ENCODE data around the gene NRP2.

DNA sequence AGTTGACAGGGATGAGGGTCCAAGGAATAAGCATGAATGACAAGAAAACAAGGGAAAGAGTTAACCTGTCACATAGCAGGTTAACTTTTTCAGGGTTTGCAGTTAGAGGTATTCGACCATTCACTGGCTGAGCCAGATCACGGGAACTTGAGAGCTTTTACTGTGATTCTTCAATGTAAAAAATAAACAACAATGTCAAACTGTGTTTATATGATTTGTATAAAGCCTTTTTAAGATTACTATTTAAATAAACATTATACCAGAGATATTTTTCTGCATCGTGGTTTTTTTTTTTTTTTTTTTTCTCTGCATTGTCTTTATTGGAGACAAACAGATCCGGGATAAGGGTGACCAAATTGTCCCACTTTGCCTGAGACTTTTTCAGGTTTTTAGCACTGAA, 115.6 kb downstream of the NRP2 start:
- TF ChIP-seq, protein P1, sequence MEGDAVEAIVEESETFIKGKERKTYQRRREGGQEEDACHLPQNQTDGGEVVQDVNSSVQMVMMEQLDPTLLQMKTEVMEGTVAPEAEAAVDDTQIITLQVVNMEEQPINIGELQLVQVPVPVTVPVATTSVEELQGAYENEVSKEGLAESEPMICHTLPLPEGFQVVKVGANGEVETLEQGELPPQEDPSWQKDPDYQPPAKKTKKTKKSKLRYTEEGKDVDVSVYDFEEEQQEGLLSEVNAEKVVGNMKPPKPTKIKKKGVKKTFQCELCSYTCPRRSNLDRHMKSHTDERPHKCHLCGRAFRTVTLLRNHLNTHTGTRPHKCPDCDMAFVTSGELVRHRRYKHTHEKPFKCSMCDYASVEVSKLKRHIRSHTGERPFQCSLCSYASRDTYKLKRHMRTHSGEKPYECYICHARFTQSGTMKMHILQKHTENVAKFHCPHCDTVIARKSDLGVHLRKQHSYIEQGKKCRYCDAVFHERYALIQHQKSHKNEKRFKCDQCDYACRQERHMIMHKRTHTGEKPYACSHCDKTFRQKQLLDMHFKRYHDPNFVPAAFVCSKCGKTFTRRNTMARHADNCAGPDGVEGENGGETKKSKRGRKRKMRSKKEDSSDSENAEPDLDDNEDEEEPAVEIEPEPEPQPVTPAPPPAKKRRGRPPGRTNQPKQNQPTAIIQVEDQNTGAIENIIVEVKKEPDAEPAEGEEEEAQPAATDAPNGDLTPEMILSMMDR (conservative IDR thresholded peaks at IDR 0.05 in 1 of 2, IDR thresholded peaks at IDR 0.05 in 1 of 2; ENCODE audit: extremely low read depth in 1 of 2, insufficient read depth in 1 of 2, low read depth in 1 of 2, low read length in 2 of 2) = no peak
- TF ChIP-seq EZH2 (IDR thresholded peaks at IDR 0.05; ENCODE audit: borderline replicate concordance, low read length) = no peak

Measured in mammary epithelial cell (primary cell).